ENCODE data around the gene GPR132. TPM values are rescaled to one million over a fixed set of nuclear protein-coding genes. Genes with fewer than 3 reads are reported as not detected.

Gene GPR132
- total and polyA plus RNA-seq, 9 of the 15 experiments (the other 6 are each of a cell fraction or from before 2014, with no cell fraction given), result 0.01 to 1.1 (median 0.25) TPM; not detected in 1

- ChIA-PET POLR2A (no interaction called here), CTCF (ENCODE audit: low intra/inter-chr PET ratio) (no interaction called here)
- H3K36me3 ChIP-seq (ENCODE audit: control insufficient read depth, insufficient read depth, low read length), result no peaks in the 10 kb centered on the region
- H3K9ac ChIP-seq (ENCODE audit: insufficient read depth in 1 of 2, low read depth in 2 of 2, low read length in 2 of 2), result no peak overlapping the region; a peak in 1 of 4 replicates
- H3K79me2 ChIP-seq (ENCODE audit: control insufficient read depth, insufficient read depth, low read length), result no peaks in the 10 kb centered on the region
- FAIRE-seq, result no peak
- peaks cover 7 to 40% of the 10 kb centered on the region in 2 experiments; a peak in 4 of 5 replicates for H3K4me1 ChIP-seq (replicated peaks in 1 of 2; ENCODE audit: control insufficient read depth in 2 of 2, insufficient read depth in 2 of 2, low read length in 2 of 2)
- H4K20me1 ChIP-seq (replicated peaks; ENCODE audit: control insufficient read depth, insufficient read depth, low read length), result no peaks in the 10 kb centered on the region
- no peak overlapping the region for H2AFZ ChIP-seq (ENCODE audit: low read depth, low read length)
- no peaks in the 10 kb centered on the region for H3K9me1 ChIP-seq (ENCODE audit: control insufficient read depth, insufficient read depth, low read length)
- peaks cover 0 to 7% of the 10 kb centered on the region in 2 experiments; a peak in 1 of 5 replicates for H3K27me3 ChIP-seq (ENCODE audit: control insufficient read depth in 2 of 2, insufficient read depth in 2 of 2, low read length in 2 of 2)
- H3K9me3 ChIP-seq (replicated peaks; ENCODE audit: control insufficient read depth, insufficient read depth, low read depth, low read length), result no peaks in the 10 kb centered on the region
- BruUV-seq (replicated peaks), result no TSS peak
- no peak overlapping the region for H3K4me3 ChIP-seq
- no peak for DNase-seq (ENCODE audit: extremely low read depth in 1 of 4, low spot score in 3 of 4)
- 34% methylated on average over 8 of the region's 8 CpGs for WGBS (ENCODE audit: insufficient coverage, low coverage, missing lambda C conversion rate)
- H3K4me2 ChIP-seq (ENCODE audit: insufficient read depth, low read length), result no peak overlapping the region
- no peak for ATAC-seq
- no peak overlapping the region for H3K27ac ChIP-seq (ENCODE audit: extremely low read depth, low read depth, low read length)
- no peak for TF ChIP-seq BACH1 (tag; IDR thresholded peaks at IDR 0.05)
- no peak for TF ChIP-seq ZNF395 (CRISPR knock-in tag; IDR thresholded peaks at IDR 0.05)
- no peak for TF ChIP-seq FUS (optimal IDR thresholded peaks at IDR 0.05; ENCODE audit: low read depth, low read length)
- no peak for TF ChIP-seq ZNF77 (CRISPR knock-in tag; IDR thresholded peaks at IDR 0.05)
- TF ChIP-seq ZFPM2 (CRISPR knock-in tag; IDR thresholded peaks at IDR 0.05), result no peak
- TF ChIP-seq ZNF384 (IDR thresholded peaks at IDR 0.05; ENCODE audit: low read depth, low read length), result no peak
- no peak for TF ChIP-seq CGGBP1 (CRISPR knock-in tag; IDR thresholded peaks at IDR 0.05)
- no peak for TF ChIP-seq E4F1 (CRISPR knock-in tag; IDR thresholded peaks at IDR 0.05; ENCODE audit: borderline replicate concordance)
- no peak for TF ChIP-seq HSF4 (CRISPR knock-in tag; IDR thresholded peaks at IDR 0.05; ENCODE audit: borderline replicate concordance)
- no peak for TF ChIP-seq SMAD1 (IDR thresholded peaks at IDR 0.05; ENCODE audit: low read depth, low read length, partially characterized antibody)
- intact Hi-C loops (cut with micrococcal nuclease) (no loop called here), in situ Hi-C loops (cut with MboI) (no loop called here)
Measured at GRCh38 chr14:105077649-105077995, 12.4 kb upstream of the GPR132 start.

Data from K562 (cell line).